NT2/D1 (cell line): ENCODE data around the gene RABGGTA.

ENCODE experiments used
- DNase-seq: peaks from one replicate; pipeline ENCODE4 v3.0.0-alpha.2; 2011; ENCODE audit warnings: low read depth, low spot score
- H3K27me3 ChIP-seq: 2 replicates; pipeline ENCODE4 v1.6.0; 2011; ENCODE audit warnings: mild to moderate bottlenecking; ENCODE audit not compliant: insufficient read length, insufficient read depth
- H3K36me3 ChIP-seq: 2 replicates; pipeline ENCODE4 v1.6.1; 2011; ENCODE audit warnings: mild to moderate bottlenecking, low read length, mixed read lengths; ENCODE audit not compliant: insufficient read depth, insufficient read length
- H3K4me1 ChIP-seq: 2 replicates; pipeline ENCODE4 v1.5.1; 2011; ENCODE audit not compliant: insufficient read depth, insufficient read length
- H3K4me3 ChIP-seq: 2 replicates; pipeline ENCODE4 v1.5.1; 2011; ENCODE audit warnings: low read depth; ENCODE audit not compliant: insufficient read length
- H3K9ac ChIP-seq: 2 replicates; pipeline ENCODE4 v1.6.0; 2011; ENCODE audit warnings: low read depth; ENCODE audit not compliant: insufficient read length
- H3K9me3 ChIP-seq: 2 replicates; pipeline ENCODE4 v1.5.1; 2011; ENCODE audit warnings: mild to moderate bottlenecking, low read length; ENCODE audit not compliant: insufficient read depth
- SUZ12 ChIP-seq: IDR thresholded peaks from 2 replicates; pipeline ENCODE4 v1.6.1; 2011; ENCODE audit not compliant: insufficient read length, insufficient read depth; ENCODE audit errors: extremely low read depth
- YY1 ChIP-seq: IDR thresholded peaks from 2 replicates; pipeline ENCODE4 v1.6.1; 2011; ENCODE audit not compliant: insufficient read length, insufficient read depth
- ZNF274 ChIP-seq: IDR thresholded peaks from 2 replicates; pipeline ENCODE4 v1.6.1; 2011; ENCODE audit warnings: mild to moderate bottlenecking, low read depth, low read length

Gene RABGGTA

DNA sequence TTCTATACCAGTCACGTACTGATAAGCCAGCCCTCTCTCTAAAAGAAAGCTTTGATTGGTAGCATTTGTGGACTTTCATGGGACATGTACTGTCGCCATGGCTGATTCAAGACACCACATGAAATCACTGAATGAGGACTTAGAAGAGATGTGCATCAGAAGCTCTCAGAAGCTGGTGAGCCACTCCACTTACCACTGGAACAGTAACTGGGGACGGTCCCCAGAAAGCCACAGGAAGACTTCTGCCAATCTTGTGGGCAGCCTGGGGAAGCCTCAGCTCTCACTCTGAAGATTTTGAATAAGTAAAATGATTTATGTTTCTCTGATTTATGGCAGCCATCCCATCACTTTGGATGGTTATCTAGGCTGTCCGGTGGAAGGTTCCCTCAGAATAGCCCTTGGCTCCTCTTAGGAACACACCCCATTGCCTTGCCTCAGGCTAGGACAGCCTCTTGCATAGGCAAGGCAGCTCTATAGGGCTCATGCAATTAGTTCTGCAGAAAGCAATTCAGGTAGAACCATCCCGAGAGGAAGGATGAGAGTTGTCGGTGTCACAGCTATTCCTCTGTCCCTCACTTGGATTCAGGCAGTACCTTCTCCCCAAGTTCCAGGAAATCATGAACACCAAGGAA, 18.4 kb upstream of the RABGGTA start:
- no peaks in the 10 kb centered on the region for H3K4me1 ChIP-seq
- no peak overlapping the region for H3K9ac ChIP-seq
- peaks cover 36% of the 10 kb centered on the region for H3K36me3 ChIP-seq
- DNase-seq = no peak
- no peak overlapping the region for H3K4me3 ChIP-seq
- TF ChIP-seq ZNF274 (no peak), YY1 (no peak), SUZ12 (no peak)
- H3K9me3 ChIP-seq = no peaks in the 10 kb centered on the region
- H3K27me3 ChIP-seq = no peaks in the 10 kb centered on the region

DNA sequence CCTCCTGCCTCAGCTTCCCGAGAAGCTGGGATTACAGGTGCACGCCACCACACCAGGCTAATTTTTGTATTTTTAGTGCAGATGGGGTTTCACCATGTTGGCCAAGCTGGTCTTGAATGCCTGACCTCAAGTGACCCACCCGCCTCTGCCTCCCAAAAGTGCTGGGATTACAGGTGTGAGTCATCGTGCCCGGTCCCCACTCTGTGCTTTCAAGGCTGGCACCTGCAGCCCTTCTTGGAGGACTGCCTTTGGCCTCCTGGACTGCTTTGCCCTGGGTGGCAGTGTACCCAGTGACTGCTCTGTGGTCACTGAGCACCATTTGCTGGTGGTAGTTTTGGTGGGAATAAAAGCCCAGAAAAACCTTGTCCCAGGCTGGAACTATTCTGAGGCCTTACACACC, 15.6 kb upstream of the RABGGTA start:
- Histone ChIP-seq H3K9me3 (no peaks in the 10 kb centered on the region), H3K36me3 (peaks cover 26% of the 10 kb centered on the region), H3K4me3 (no peak overlapping the region), H3K4me1 (no peaks in the 10 kb centered on the region), H3K27me3 (no peaks in the 10 kb centered on the region), H3K9ac (no peak overlapping the region)
- DNase-seq = no peak
- TF ChIP-seq YY1 = no peak
- no peak for TF ChIP-seq ZNF274
- TF ChIP-seq SUZ12 = no peak

DNA sequence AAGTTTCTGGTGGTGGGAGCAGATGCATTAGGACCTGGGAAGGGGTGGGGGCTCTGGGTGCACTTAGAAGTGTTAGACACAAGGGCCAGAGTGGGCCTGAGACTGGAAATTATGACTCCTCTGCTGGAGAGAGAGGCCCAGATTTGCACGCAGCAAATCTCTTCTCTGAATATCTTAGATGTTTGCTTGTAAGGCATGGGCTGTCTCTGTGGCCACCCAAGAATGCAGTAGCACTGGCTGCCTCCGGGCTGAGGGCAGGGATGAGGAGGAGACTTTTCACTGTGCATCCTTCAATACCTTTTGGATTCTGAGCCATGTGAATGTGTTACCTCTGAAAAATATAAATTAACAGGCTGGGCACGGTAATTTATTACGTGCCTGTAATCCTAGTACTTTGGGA, 14.0 kb upstream of the RABGGTA start:
- H3K36me3 ChIP-seq = peaks cover 11% of the 10 kb centered on the region
- TF ChIP-seq YY1 (no peak), ZNF274 (no peak), SUZ12 (no peak)
- no peak overlapping the region for H3K4me3 ChIP-seq
- no peak overlapping the region for H3K9ac ChIP-seq
- DNase-seq = no peak
- H3K27me3 ChIP-seq = no peaks in the 10 kb centered on the region
- H3K9me3 ChIP-seq = no peaks in the 10 kb centered on the region
- H3K4me1 ChIP-seq = peaks cover 4% of the 10 kb centered on the region

DNA sequence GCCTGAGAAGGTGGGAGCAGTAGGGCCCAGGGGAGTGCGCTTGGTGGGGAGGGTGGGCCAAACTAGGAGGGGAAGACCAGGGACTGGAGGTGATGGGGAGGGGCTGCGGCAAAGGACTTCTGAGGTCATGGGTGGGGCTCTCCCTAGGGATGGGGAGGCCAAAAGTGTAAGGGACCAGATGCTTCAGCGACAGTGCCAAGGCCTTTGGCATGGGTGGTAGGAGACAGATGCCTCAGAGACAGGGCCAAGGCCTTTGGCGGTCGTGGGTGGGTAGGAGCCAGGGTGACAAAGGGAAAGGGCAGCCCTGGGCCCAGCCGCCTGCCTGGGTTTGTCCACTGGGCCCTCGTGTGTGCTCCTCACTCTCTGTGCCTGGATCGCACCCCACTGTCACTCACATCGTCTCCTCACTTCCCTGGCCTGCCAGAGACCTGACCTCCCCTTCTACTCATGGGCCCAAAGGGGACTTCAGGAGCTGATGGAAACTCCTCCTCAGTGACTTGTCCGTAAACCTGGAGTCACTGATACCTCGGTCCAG, 13.2 kb upstream of the RABGGTA start:
- DNase-seq = no peak
- TF ChIP-seq ZNF274 (no peak), YY1 (no peak)
- peaks cover 4% of the 10 kb centered on the region for H3K4me1 ChIP-seq
- peaks cover 4% of the 10 kb centered on the region for H3K36me3 ChIP-seq
- H3K9ac ChIP-seq = no peak overlapping the region
- H3K27me3 ChIP-seq = no peaks in the 10 kb centered on the region
- no peaks in the 10 kb centered on the region for H3K9me3 ChIP-seq
- H3K4me3 ChIP-seq = no peak overlapping the region

DNA sequence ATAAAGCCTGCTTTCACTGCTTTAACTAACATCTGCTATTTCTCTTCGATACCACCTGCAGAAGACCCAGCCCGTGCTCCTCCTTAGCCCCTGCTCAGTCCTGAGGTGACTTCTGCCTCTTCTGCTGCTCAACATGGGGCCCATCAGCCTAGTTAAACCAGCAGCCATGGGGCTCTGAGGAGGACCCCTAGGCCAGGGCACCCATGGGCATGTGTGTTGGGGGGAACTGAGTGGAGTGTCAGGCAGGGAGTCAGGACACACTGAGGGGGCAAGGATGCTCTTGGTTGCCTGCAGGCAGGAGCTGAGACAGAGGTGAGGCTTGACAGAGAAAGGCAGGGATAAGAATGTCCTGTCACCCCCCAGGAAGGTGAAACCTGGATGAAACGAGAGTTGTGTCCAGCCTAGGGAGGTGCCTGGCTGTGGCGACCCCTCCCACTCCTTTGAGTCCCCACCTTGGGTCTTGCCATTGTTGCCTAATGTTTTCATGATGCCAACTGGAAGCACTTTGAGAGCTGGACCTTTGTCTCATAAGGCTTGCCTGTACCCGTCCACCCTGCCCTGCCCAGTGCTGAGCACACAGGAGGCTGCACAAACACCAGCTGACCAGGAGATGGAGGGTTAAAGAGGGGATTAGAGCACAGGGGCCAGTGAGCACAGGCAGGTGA, 12.5 kb upstream of the RABGGTA start:
- H3K9me3 ChIP-seq = no peaks in the 10 kb centered on the region
- H3K9ac ChIP-seq = no peak overlapping the region
- H3K27me3 ChIP-seq = no peaks in the 10 kb centered on the region
- peaks cover 4% of the 10 kb centered on the region for H3K4me1 ChIP-seq
- no peak for TF ChIP-seq YY1
- TF ChIP-seq SUZ12 = no peak
- no peak for TF ChIP-seq ZNF274
- H3K4me3 ChIP-seq = no peak overlapping the region
- H3K36me3 ChIP-seq = no peaks in the 10 kb centered on the region
- no peak for DNase-seq

DNA sequence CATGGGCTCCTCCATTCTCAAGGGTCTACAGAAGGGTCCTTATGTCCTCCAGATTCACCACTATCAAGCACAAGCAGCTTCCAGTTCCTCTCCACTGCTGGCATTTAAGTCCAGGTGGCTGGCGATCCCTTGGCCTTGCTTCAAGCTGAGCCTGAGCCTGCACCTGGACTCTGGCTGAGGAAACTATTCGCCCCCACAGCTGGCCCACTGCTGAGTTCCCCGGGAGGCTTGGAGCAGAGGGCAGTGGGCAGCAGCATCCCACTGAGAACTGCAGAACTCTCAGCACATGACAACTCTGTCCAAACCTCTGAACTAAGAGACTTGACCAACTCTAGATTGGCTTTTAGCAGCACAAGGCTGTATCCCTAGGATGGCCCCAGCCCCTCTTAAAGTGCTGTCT, 11.3 kb upstream of the RABGGTA start:
- TF ChIP-seq YY1 = no peak
- TF ChIP-seq ZNF274 = no peak
- no peak for TF ChIP-seq SUZ12

DNA sequence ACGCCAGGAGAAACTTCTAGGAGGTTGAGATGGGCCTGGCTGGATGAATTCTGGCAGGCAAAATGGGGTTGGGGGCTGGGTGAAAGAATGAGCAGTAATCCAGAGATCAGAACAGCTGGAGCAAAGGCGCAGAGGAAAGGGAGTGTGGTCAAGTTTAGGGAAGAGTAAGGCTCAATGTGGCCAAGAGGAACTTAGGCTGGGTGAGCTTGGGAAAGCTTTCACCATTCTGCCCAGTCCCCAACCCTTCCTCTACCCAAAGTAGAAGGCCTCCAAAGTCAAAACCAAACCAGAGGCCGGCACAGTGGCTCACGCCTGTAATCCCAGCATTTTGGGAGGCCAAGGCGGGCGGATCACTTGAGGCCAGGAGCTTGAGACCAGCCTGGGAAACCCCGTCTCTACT, 10.2 kb upstream of the RABGGTA start:
- H3K9me3 ChIP-seq = no peaks in the 10 kb centered on the region
- no peak overlapping the region for H3K9ac ChIP-seq

More for the DNA sequence above, 11.3 kb upstream of the RABGGTA start:
- Histone ChIP-seq H3K27me3 (no peaks in the 10 kb centered on the region), H3K4me1 (peaks cover 4% of the 10 kb centered on the region), H3K9ac (no peak overlapping the region), H3K36me3 (no peaks in the 10 kb centered on the region), H3K4me3 (no peak overlapping the region), H3K9me3 (no peaks in the 10 kb centered on the region)
- no peak for DNase-seq

More for the DNA sequence above, 10.2 kb upstream of the RABGGTA start:
- Histone ChIP-seq H3K36me3 (no peaks in the 10 kb centered on the region), H3K27me3 (no peaks in the 10 kb centered on the region), H3K4me3 (no peak overlapping the region), H3K4me1 (peaks cover 4% of the 10 kb centered on the region)
- no peak for DNase-seq
- TF ChIP-seq ZNF274 = no peak
- no peak for TF ChIP-seq YY1
- no peak for TF ChIP-seq SUZ12
